Liver (tissue), 3 donors: ENCODE results near the gene THSD7B.

ENCODE experiments used
- CTCF ChIP-seq: fragments of 150-350 bp; IDR thresholded peaks from 2 replicates; pipeline ENCODE4 v1.5.1; 2017; ENCODE audit warnings: improper control_type of control experiment, low read depth, low read length; ENCODE audit not compliant: missing input control
- FOXA1 ChIP-seq: IDR thresholded peaks from 2 replicates; pipeline ENCODE4 v1.6.1; 2016; ENCODE audit warnings: antibody characterized with exemption
- MAX ChIP-seq: IDR thresholded peaks from 2 replicates; pipeline ENCODE4 v1.6.1; 2016; ENCODE audit warnings: antibody characterized with exemption
- RAD21 ChIP-seq, 2 donors: IDR thresholded peaks; 2 replicates each; pipeline ENCODE4 v1.6.1; 2016; ENCODE audit warnings: antibody characterized with exemption in 2 of 2, mild to moderate bottlenecking in 2 of 2
- YY1 ChIP-seq: IDR thresholded peaks from 2 replicates; pipeline ENCODE4 v1.6.1; 2016; ENCODE audit warnings: antibody characterized with exemption, mild to moderate bottlenecking
- donor health status: healthy.
- donor health status: healthy.

- no peak for TF ChIP-seq YY1
- TF ChIP-seq CTCF: no peak
- TF ChIP-seq FOXA1: no peak
- no peak for TF ChIP-seq MAX
- TF ChIP-seq RAD21 (IDR thresholded peaks at IDR 0.05): no peak
Measured at GRCh38 chr2:136783856-136784255, 18.5 kb downstream of the THSD7B start.
